HepG2 (cell line): ENCODE measurements around the gene MADCAM1. TPM values are rescaled to one million over a fixed set of nuclear protein-coding genes. Genes with fewer than 3 reads are reported as not detected.
A peak's percentile ranks its signal among the peaks of the same experiment; 100 is the strongest.

ENCODE experiments used
- CEBPZ ChIP-seq: IDR thresholded peaks from 2 replicates; pipeline ENCODE4 v1.6.1; 2012; ENCODE audit warnings: low read length, improper control_type of control experiment
- CENPT ChIP-seq: sonication (generic); formaldehyde crosslinking; IDR thresholded peaks from 2 replicates; pipeline ENCODE4 v1.8.0; 2022; ENCODE audit warnings: low read depth, mild to moderate bottlenecking, moderate library complexity, missing genetic modification reagents
- GPN1 ChIP-seq: sonication (generic); formaldehyde crosslinking; IDR thresholded peaks from 2 replicates; pipeline ENCODE4 v1.5.1; 2020; ENCODE audit warnings: missing genetic modification reagents, borderline replicate concordance
- HNRNPK ChIP-seq: fragments of 200-400 bp; formaldehyde crosslinking; IDR thresholded peaks from 2 replicates; pipeline ENCODE4 v1.6.1; 2018; ENCODE audit warnings: low read length, low read depth, moderate library complexity, mild to moderate bottlenecking; ENCODE audit not compliant: poor library complexity, severe bottlenecking
- HOXD1 ChIP-seq: sonication (generic); formaldehyde crosslinking; IDR thresholded peaks from 2 replicates; pipeline ENCODE4 v1.5.0; 2020; ENCODE audit warnings: missing genetic modification reagents
- NCOR1 ChIP-seq: fragments of 200-600 bp; sonication (generic); IDR thresholded peaks from 2 replicates; pipeline ENCODE4 v1.7.0; 2017; ENCODE audit warnings: antibody characterized with exemption, low read length, borderline replicate concordance
- NR2C2 ChIP-seq: sonication (generic); formaldehyde crosslinking; IDR thresholded peaks from 2 replicates; pipeline ENCODE4 v1.4.0; 2020; ENCODE audit warnings: missing genetic modification reagents, mild to moderate bottlenecking, moderate library complexity, borderline replicate concordance
- PRDM4 ChIP-seq: sonication (generic); formaldehyde crosslinking; IDR thresholded peaks from 2 replicates; pipeline ENCODE4 v1.9.0; 2021; ENCODE audit warnings: missing genetic modification reagents, borderline replicate concordance
- SP140L ChIP-seq: sonication (generic); formaldehyde crosslinking; IDR thresholded peaks from 2 replicates; pipeline ENCODE4 v1.4.0; 2020; ENCODE audit warnings: missing genetic modification reagents, borderline replicate concordance
- STAT6 ChIP-seq: sonication (generic); formaldehyde crosslinking; IDR thresholded peaks from 2 replicates; pipeline ENCODE4 v1.4.0; 2020; ENCODE audit warnings: missing genetic modification reagents, mild to moderate bottlenecking, borderline replicate concordance
- WIZ ChIP-seq: sonication (generic); formaldehyde crosslinking; IDR thresholded peaks from 2 replicates; pipeline ENCODE4 v1.5.1; 2020; ENCODE audit warnings: mild to moderate bottlenecking, missing genetic modification reagents
- ZBTB46 ChIP-seq: sonication (generic); formaldehyde crosslinking; IDR thresholded peaks from 2 replicates; pipeline ENCODE4 v1.4.0; 2020; ENCODE audit warnings: mild to moderate bottlenecking, missing genetic modification reagents, borderline replicate concordance
- ZNF138 ChIP-seq: sonication (generic); formaldehyde crosslinking; IDR thresholded peaks from 2 replicates; pipeline ENCODE4 v1.5.0; 2020; ENCODE audit warnings: mild to moderate bottlenecking, low read depth, missing genetic modification reagents
- ZNF329 ChIP-seq: sonication (generic); formaldehyde crosslinking; IDR thresholded peaks from 2 replicates; pipeline ENCODE4 v1.9.0; 2021; ENCODE audit warnings: low read depth, mild to moderate bottlenecking, missing genetic modification reagents
- ZNF558 ChIP-seq: sonication (generic); formaldehyde crosslinking; IDR thresholded peaks from 2 replicates; pipeline ENCODE4 v1.9.0; 2022; ENCODE audit warnings: mild to moderate bottlenecking, missing genetic modification reagents, borderline replicate concordance
- polyA plus RNA-seq, 8 experiments: library from polyadenylated mRNA; depleted of rRNA in 3 of 8; stranded (reverse) in 7 of 8; unstranded in 1 of 8; fragments of >200 nt; fragmentation: Illumina TruSeq in 4 of 8; extraction: Trizol in 4 of 8; gene quantifications; 2 replicates each; pipeline versions ENCODE4 v1.2.1 to v1.2.3, GENCODE V29; 2011 to 2016; ENCODE audit warnings: low read depth in 4 of 8, missing spikeins in 1 of 8, mixed read lengths in 1 of 8; ENCODE audit not compliant: insufficient read depth in 1 of 8
- total RNA-seq, 5 experiments: library from RNA; depleted of rRNA; stranded (reverse); fragments of >200 nt; fragmentation: Illumina TruSeq; extraction: Trizol; gene quantifications; 2 replicates each; pipeline ENCODE4 v1.2.3, GENCODE V29; 2016; ENCODE audit warnings: low read depth in 1 of 5

Gene MADCAM1
- total and polyA plus RNA-seq, 2 of the 13 experiments (the other 11 are each of a cell fraction or from before 2014, with no cell fraction given), result 0.29 to 0.33 TPM

GRCh38 chr19:507286-508203, 11.3 kb downstream of the MADCAM1 start, which contains the start of gene TPGS1 (continued):
- TF ChIP-seq CEBPZ (no peak), ZNF558 (no peak), GPN1 (CRISPR knock-in tag) (no peak), PRDM4 (CRISPR knock-in tag) (no peak), ZNF329 (CRISPR knock-in tag) (no peak), ZNF138 (CRISPR knock-in tag) (no peak), CENPT (CRISPR knock-in tag) (no peak), WIZ (CRISPR knock-in tag) (no peak), NCOR1 (no peak; the same call in 1 of the 2 replicates), STAT6 (no peak; the same call in 1 of the 2 replicates), NR2C2 (peak; percentile 90), HNRNPK (no peak), ZBTB46 (CRISPR knock-in tag) (no peak), SP140L (CRISPR knock-in tag) (no peak; the same call in 1 of the 2 replicates), HOXD1 (peak; percentile 66)
